Smooth muscle cell (in vitro differentiated cells): ENCODE data around the gene NECTIN2. TPM values are rescaled to one million over a fixed set of nuclear protein-coding genes. Genes with fewer than 3 reads are reported as not detected.

ENCODE experiments used
- DNase-seq: peaks from one replicate; lab custom pipeline; 2025; ENCODE audit not compliant: unreplicated experiment; lab: John Stamatoyannopoulos, UW
- H2AFZ ChIP-seq: fragments of 200-600 bp; sonication (generic); 2 replicates; pipeline ENCODE4 v1.6.0; 2016; ENCODE audit warnings: antibody characterized with exemption, low read depth, mild to moderate bottlenecking
- H3F3A ChIP-seq: fragments of 200-600 bp; sonication (generic); 2 replicates; pipeline ENCODE4 v1.6.0; 2017; ENCODE audit warnings: antibody characterized with exemption, low read depth
- H3K27ac ChIP-seq: fragments of 200-600 bp; sonication (generic); 2 replicates; pipeline ENCODE4 v1.5.1; 2016; ENCODE audit warnings: low read depth, mild to moderate bottlenecking
- H3K27me3 ChIP-seq: fragments of 200-600 bp; sonication (generic); 2 replicates; pipeline ENCODE4 v1.6.1; 2016; ENCODE audit warnings: low read depth, mild to moderate bottlenecking
- H3K36me3 ChIP-seq: fragments of 200-600 bp; sonication (generic); 2 replicates; pipeline ENCODE4 v1.5.1; 2016; ENCODE audit warnings: low read depth
- H3K4me1 ChIP-seq: fragments of 200-600 bp; sonication (generic); 2 replicates; pipeline ENCODE4 v1.5.1; 2016; ENCODE audit warnings: low read depth
- H3K4me2 ChIP-seq: fragments of 200-600 bp; sonication (generic); 2 replicates; pipeline ENCODE4 v1.6.0; 2016; ENCODE audit warnings: mild to moderate bottlenecking
- H3K4me3 ChIP-seq: fragments of 200-600 bp; sonication (generic); 2 replicates; pipeline ENCODE4 v1.5.1; 2016; ENCODE audit warnings: mild to moderate bottlenecking
- H3K79me2 ChIP-seq: fragments of 200-600 bp; sonication (generic); 2 replicates; pipeline ENCODE4 v1.6.0; 2016; ENCODE audit warnings: low read depth, mild to moderate bottlenecking
- H3K9ac ChIP-seq: fragments of 200-600 bp; sonication (generic); 2 replicates; pipeline ENCODE4 v1.6.0; 2016; ENCODE audit warnings: low read depth
- H3K9me3 ChIP-seq: fragments of 200-600 bp; sonication (generic); replicated peaks from 2 replicates; pipeline ENCODE4 v1.5.1; 2016; ENCODE audit warnings: low read depth
- H4K20me1 ChIP-seq: fragments of 200-600 bp; sonication (generic); 2 replicates; pipeline ENCODE4 v1.6.0; 2016; ENCODE audit warnings: low read depth
- CTCF ChIP-seq: fragments of 200-600 bp; sonication (generic); IDR thresholded peaks from 2 replicates; pipeline ENCODE4 v1.5.1; 2017; ENCODE audit warnings: borderline replicate concordance, mild to moderate bottlenecking, antibody characterized with exemption; ENCODE audit not compliant: insufficient read depth, poor library complexity, severe bottlenecking
- WGBS: methylation state at CpG from one replicate; pipeline ENCODE4 v1.1.7; 2016; ENCODE audit warnings: low lambda C conversion rate; 5-methylcytosine and 5-hydroxymethylcytosine counted together
- polyA plus RNA-seq: library from polyadenylated mRNA; unstranded; fragments of >200 nt; fragmentation: Nextera tagmentation; extraction: Ambion mirVana; gene quantifications from 2 replicates; pipeline ENCODE4 v1.2.1, GENCODE V29; 2016
- total RNA-seq: library from RNA; depleted of rRNA; stranded (reverse); fragments of >200 nt; gene quantifications from 2 replicates; pipeline ENCODE4 v1.2.3, GENCODE V29; 2014

Gene NECTIN2
- total and polyA plus RNA-seq, 2 experiments from 2014 or later = 94.6 to 160 TPM

GRCh38 chr19:44893332-44894051, 47.4 kb downstream of the NECTIN2 start:
- Histone ChIP-seq H3K4me2 (no peak overlapping the region), H4K20me1 (no peaks in the 10 kb centered on the region), H3K4me3 (no peak overlapping the region), H3F3A (peaks cover 3% of the 10 kb centered on the region), H3K27me3 (no peaks in the 10 kb centered on the region), H2AFZ (no peak overlapping the region), H3K9me3 (no peaks in the 10 kb centered on the region), H3K27ac (no peak overlapping the region), H3K9ac (no peak overlapping the region), H3K4me1 (peaks cover 7% of the 10 kb centered on the region), H3K36me3 (peaks cover 4% of the 10 kb centered on the region), H3K79me2 (peaks cover 20% of the 10 kb centered on the region)
- WGBS = 94% methylated on average over 18 of the region's 18 CpGs
- no peak for TF ChIP-seq CTCF
- no peak for DNase-seq

GRCh38 chr19:44894052-44894400, 47.9 kb downstream of the NECTIN2 start:
- no peak overlapping the region for H3K4me2 ChIP-seq
- H3K36me3 ChIP-seq = peaks cover 4% of the 10 kb centered on the region
- H4K20me1 ChIP-seq = no peaks in the 10 kb centered on the region
- WGBS = 97% methylated on average over 6 of the region's 6 CpGs
- TF ChIP-seq CTCF = no peak
- no peak overlapping the region for H3K9ac ChIP-seq
- no peak overlapping the region for H2AFZ ChIP-seq
- H3K4me3 ChIP-seq = no peak overlapping the region
- no peaks in the 10 kb centered on the region for H3K27me3 ChIP-seq
- peaks cover 20% of the 10 kb centered on the region for H3K79me2 ChIP-seq
- peaks cover 7% of the 10 kb centered on the region for H3K4me1 ChIP-seq
- peaks cover 3% of the 10 kb centered on the region for H3F3A ChIP-seq
- no peak for DNase-seq
- H3K9me3 ChIP-seq = no peaks in the 10 kb centered on the region
- no peak overlapping the region for H3K27ac ChIP-seq

- H3K27ac ChIP-seq = no peak overlapping the region
- no peak for TF ChIP-seq CTCF
- peaks cover 7% of the 10 kb centered on the region for H3K4me1 ChIP-seq
- no peaks in the 10 kb centered on the region for H3K9me3 ChIP-seq
- peaks cover 20% of the 10 kb centered on the region for H3K79me2 ChIP-seq
- DNase-seq = no peak
- no peak overlapping the region for H2AFZ ChIP-seq
- H3K4me2 ChIP-seq = no peak overlapping the region
- peaks cover 4% of the 10 kb centered on the region for H3K36me3 ChIP-seq
- no peaks in the 10 kb centered on the region for H4K20me1 ChIP-seq
- no peak overlapping the region for H3K9ac ChIP-seq
- no peak overlapping the region for H3K4me3 ChIP-seq
- H3K27me3 ChIP-seq = no peaks in the 10 kb centered on the region
- 83% methylated on average over 9 of the region's 9 CpGs for WGBS
- no peaks in the 10 kb centered on the region for H3F3A ChIP-seq
Measured at GRCh38 chr19:44894946-44895345, 48.8 kb downstream of the NECTIN2 start.

- H2AFZ ChIP-seq = no peak overlapping the region
- H3K79me2 ChIP-seq = peaks cover 3% of the 10 kb centered on the region
- no peaks in the 10 kb centered on the region for H3K27me3 ChIP-seq
- 96% methylated on average over 8 of the region's 8 CpGs for WGBS
- no peaks in the 10 kb centered on the region for H4K20me1 ChIP-seq
- H3K4me1 ChIP-seq = no peaks in the 10 kb centered on the region
- TF ChIP-seq CTCF = no peak
- H3K4me3 ChIP-seq = no peak overlapping the region
- H3K27ac ChIP-seq = no peak overlapping the region
- no peak overlapping the region for H3K9ac ChIP-seq
- peaks cover 4% of the 10 kb centered on the region for H3K36me3 ChIP-seq
- no peak for DNase-seq
- H3F3A ChIP-seq = no peaks in the 10 kb centered on the region
- H3K9me3 ChIP-seq = no peaks in the 10 kb centered on the region
- H3K4me2 ChIP-seq = no peak overlapping the region
Measured at GRCh38 chr19:44897835-44898234, 51.7 kb downstream of the NECTIN2 start.
